H4 (cell line): ENCODE results near the gene WDR5. TPM values are rescaled to one million over a fixed set of nuclear protein-coding genes. Genes with fewer than 3 reads are reported as not detected.
A peak's percentile ranks its signal among the peaks of the same experiment; 100 is the strongest.
"Not testable (repeated sequence)": the region's sequence is repeated elsewhere in the genome, so short reads cannot be mapped to it uniquely, and the experiment has no call there.

Source experiments
- DNase-seq: peaks from one replicate; pipeline ENCODE4 v3.0.0-alpha.2; 2015; ENCODE audit warnings: low spot score
- total RNA-seq: library from RNA; depleted of rRNA; stranded (reverse); fragments of >200 nt; shearing (Covaris generic); gene quantifications from 2 replicates; pipeline ENCODE4 v1.2.3, GENCODE V29; 2014; rRNA removed

Gene WDR5
- total RNA-seq = 26.4 and 30.7 TPM in 2 replicates

GRCh38 chr9:134135343-134136117, at the start of gene WDR5:
TSS of gene WDR5 (plus strand) at chr9:134136082. CDS start at chr9:134139878, 3,796 bp downstream.
- DNase-seq = peak; percentile 77

- no peak for DNase-seq
Measured at GRCh38 chr9:134088063-134088725, 47.7 kb upstream of the WDR5 start.

GRCh38 chr9:134089972-134090371, 45.9 kb upstream of the WDR5 start:
- no peak for DNase-seq

GRCh38 chr9:134099123-134099761, 36.6 kb upstream of the WDR5 start:
- DNase-seq = peak; percentile 31

- no peak for DNase-seq
Measured at GRCh38 chr9:134100040-134100439, 35.8 kb upstream of the WDR5 start.

GRCh38 chr9:134101133-134101532, 34.7 kb upstream of the WDR5 start:
- not testable (repeated sequence) for DNase-seq

GRCh38 chr9:134101623-134102149, 34.2 kb upstream of the WDR5 start:
- DNase-seq = no peak

- no peak for DNase-seq
Measured at GRCh38 chr9:134103391-134103998, 32.4 kb upstream of the WDR5 start.

- DNase-seq = no peak
Measured at GRCh38 chr9:134111064-134111463, 24.8 kb upstream of the WDR5 start.

GRCh38 chr9:134112561-134112960, 23.3 kb upstream of the WDR5 start:
- DNase-seq = no peak

GRCh38 chr9:134118972-134119371, 16.9 kb upstream of the WDR5 start:
- DNase-seq = not testable (repeated sequence)

- DNase-seq = peak; percentile 1
Measured at GRCh38 chr9:134123764-134124128, 12.1 kb upstream of the WDR5 start.

GRCh38 chr9:134125413-134126095, 10.3 kb upstream of the WDR5 start:
- DNase-seq = peak; percentile 3

GRCh38 chr9:134126373-134126772, 9.5 kb upstream of the WDR5 start:
- peak; percentile 1 for DNase-seq

- DNase-seq = peak; percentile 1
Measured at GRCh38 chr9:134127065-134127580, 8.8 kb upstream of the WDR5 start.

- DNase-seq = peak; percentile 2
Measured at GRCh38 chr9:134127616-134128015, 8.3 kb upstream of the WDR5 start.

GRCh38 chr9:134128727-134129679, 6.9 kb upstream of the WDR5 start:
- peak; percentile 1 for DNase-seq

GRCh38 chr9:134130503-134131375, 5.1 kb upstream of the WDR5 start:
- DNase-seq = no peak
